ENCODE results near the gene LCT.

The LCT gene

DNA sequence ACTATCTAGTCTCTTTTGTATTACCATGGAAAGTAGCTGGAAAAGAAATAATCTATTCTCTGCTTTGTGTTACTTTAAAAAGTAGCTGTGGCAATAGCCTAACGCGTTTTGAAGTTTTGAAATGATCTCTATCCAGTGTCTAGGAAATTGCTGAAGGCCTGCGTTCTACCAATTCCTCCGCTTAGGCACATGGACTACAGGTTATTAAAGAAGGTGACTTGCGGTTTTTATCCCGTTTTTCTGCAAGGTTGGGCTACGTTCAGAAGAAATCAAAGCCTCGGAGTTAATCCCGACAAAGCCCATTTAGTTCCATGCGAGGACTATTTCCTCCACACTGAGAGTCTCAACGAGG lies 96.0 kb downstream of the LCT start:
- DNase-seq = no peak

DNA sequence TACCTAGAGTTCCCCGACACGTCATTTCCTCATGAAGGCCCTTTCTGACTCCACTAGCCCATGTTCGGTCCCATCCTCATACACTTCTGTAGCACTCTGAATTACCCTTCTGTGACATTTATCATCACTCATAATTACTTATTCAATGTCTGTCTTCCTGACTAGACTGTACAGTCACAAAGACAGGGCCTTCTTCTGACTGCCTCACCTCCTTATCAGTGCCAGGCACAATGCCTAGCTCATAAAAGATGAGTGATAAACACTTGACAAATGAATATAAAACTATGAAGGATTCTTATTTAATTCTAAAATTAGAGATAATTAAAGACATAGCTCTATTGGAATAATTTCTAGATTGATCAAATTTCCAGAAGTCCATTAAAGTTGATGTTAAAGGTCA lies 96.8 kb downstream of the LCT start:
- DNase-seq = no peak
